ENCODE results near the gene CNNM4.

DNA sequence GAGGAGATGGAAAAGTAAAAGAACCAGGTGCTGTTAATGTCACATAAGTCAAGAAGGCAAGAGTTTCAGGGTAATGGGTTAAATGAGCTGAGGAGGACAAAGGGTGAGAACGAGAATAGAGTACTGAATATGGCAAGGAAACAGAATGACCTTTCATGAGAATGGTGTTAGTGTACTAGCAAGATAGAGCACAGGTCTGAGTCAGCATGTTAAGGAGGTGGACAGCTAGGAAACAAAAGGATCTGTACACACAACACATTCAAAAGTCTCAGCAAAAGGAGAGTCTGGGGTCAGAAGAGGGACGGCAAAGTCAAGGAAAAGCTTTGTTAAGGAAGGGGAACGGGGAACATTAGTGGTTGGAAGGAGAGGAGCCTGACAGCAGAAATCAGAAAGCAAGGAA lies 49.7 kb upstream of the CNNM4 start:
- TF ChIP-seq, protein P1, sequence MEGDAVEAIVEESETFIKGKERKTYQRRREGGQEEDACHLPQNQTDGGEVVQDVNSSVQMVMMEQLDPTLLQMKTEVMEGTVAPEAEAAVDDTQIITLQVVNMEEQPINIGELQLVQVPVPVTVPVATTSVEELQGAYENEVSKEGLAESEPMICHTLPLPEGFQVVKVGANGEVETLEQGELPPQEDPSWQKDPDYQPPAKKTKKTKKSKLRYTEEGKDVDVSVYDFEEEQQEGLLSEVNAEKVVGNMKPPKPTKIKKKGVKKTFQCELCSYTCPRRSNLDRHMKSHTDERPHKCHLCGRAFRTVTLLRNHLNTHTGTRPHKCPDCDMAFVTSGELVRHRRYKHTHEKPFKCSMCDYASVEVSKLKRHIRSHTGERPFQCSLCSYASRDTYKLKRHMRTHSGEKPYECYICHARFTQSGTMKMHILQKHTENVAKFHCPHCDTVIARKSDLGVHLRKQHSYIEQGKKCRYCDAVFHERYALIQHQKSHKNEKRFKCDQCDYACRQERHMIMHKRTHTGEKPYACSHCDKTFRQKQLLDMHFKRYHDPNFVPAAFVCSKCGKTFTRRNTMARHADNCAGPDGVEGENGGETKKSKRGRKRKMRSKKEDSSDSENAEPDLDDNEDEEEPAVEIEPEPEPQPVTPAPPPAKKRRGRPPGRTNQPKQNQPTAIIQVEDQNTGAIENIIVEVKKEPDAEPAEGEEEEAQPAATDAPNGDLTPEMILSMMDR (IDR thresholded peaks at IDR 0.05; ENCODE audit: insufficient read depth, low read depth, low read length): no peak
- TF ChIP-seq EZH2 (IDR thresholded peaks at IDR 0.05; ENCODE audit: insufficient read depth, low read length): no peak
